Measurements from ENCODE around the gene ITFG2. TPM values are rescaled to one million over a fixed set of nuclear protein-coding genes. Genes with fewer than 3 reads are reported as not detected.

The ITFG2 gene
- total and polyA plus RNA-seq, 2 experiments from 2014 or later, result 17.3 to 32.6 TPM

GRCh38 chr12:2832550-2833127 is 20.2 kb downstream of the ITFG2 start (continued):
- TF ChIP-seq ZNF462 (CRISPR knock-in tag; IDR thresholded peaks at IDR 0.05) (no peak), JUNB (IDR thresholded peaks at IDR 0.05; ENCODE audit: unreplicated experiment) (no peak), ZNF114 (CRISPR knock-in tag; IDR thresholded peaks at IDR 0.05) (no peak), ETS1 (IDR thresholded peaks at IDR 0.05) (no peak), NANOG (IDR thresholded peaks at IDR 0.05; ENCODE audit: borderline replicate concordance) (no peak), EZH2phosphoT487 (IDR thresholded peaks at IDR 0.05; ENCODE audit: unreplicated experiment) (no peak), EZH2 (IDR thresholded peaks at IDR 0.05; ENCODE audit: low read depth, unreplicated experiment) (no peak), CTCF (conservative IDR thresholded peaks at IDR 0.05; ENCODE audit: low read depth in 2 of 2) (no peak), ZNF331 (CRISPR knock-in tag; IDR thresholded peaks at IDR 0.05; ENCODE audit: low read depth) (no peak)

Data from GM23338 (cell line).